MM.1S (cell line): Measurements from ENCODE around the gene XRCC5.

Source experiments
- EZH2 ChIP-seq: fragments of 300-600 bp; sonication (generic); optimal IDR thresholded peaks from 2 replicates; pipeline ENCODE3; 2017; ENCODE audit warnings: low read depth, mild to moderate bottlenecking, antibody characterized with exemption, low read length, mixed read lengths
- EZH2phosphoT487 ChIP-seq: fragments of 300-600 bp; sonication (generic); IDR thresholded peaks from 2 replicates; pipeline ENCODE4 v1.6.1; 2018; ENCODE audit warnings: antibody characterized with exemption, low read length
- TF ChIP-seq, protein P1 (sequence below): fragments of 300-600 bp; sonication (generic); IDR thresholded peaks from 2 replicates; pipeline ENCODE4 v1.5.1; 2016; ENCODE audit warnings: antibody characterized with exemption, low read length, mixed read lengths

DNA sequence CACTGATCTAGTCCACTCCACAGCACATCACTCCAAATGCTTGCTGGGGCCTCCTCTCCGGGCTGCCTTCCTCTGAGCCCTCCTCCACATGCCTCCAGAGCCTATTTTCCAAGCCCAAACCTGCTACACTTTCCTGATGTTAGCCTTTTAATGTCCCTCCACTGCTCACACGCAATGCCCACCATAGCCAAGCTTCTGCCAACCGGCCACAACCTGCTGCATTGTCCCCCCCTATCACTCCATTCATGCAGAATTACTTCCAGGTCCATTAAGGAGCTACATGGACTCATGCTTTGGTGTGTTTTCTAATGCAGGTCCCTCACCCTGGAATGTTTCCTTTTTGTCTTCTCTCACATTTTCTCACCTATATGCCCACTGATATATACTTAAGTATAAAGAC, 133.9 kb downstream of the XRCC5 start:
- TF ChIP-seq, protein P1, sequence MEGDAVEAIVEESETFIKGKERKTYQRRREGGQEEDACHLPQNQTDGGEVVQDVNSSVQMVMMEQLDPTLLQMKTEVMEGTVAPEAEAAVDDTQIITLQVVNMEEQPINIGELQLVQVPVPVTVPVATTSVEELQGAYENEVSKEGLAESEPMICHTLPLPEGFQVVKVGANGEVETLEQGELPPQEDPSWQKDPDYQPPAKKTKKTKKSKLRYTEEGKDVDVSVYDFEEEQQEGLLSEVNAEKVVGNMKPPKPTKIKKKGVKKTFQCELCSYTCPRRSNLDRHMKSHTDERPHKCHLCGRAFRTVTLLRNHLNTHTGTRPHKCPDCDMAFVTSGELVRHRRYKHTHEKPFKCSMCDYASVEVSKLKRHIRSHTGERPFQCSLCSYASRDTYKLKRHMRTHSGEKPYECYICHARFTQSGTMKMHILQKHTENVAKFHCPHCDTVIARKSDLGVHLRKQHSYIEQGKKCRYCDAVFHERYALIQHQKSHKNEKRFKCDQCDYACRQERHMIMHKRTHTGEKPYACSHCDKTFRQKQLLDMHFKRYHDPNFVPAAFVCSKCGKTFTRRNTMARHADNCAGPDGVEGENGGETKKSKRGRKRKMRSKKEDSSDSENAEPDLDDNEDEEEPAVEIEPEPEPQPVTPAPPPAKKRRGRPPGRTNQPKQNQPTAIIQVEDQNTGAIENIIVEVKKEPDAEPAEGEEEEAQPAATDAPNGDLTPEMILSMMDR = no peak
- TF ChIP-seq EZH2 (no peak), EZH2phosphoT487 (no peak)
